ENCODE results near the gene CLMP. TPM values are rescaled to one million over a fixed set of nuclear protein-coding genes. Genes with fewer than 3 reads are reported as not detected.
"Not testable (repeated sequence)": the region's sequence is repeated elsewhere in the genome, so short reads cannot be mapped to it uniquely, and the experiment has no call there.

Gene CLMP
- total RNA-seq, 1 donor from 2014 or later = 6.0 TPM

GRCh38 chr11:123072762-123073161 is 122.3 kb downstream of the CLMP start:
- intact Hi-C loops (cut with DNase I) = no loop called here
- ATAC-seq (ENCODE audit: poor library complexity) = no peak
- no peak for DNase-seq

GRCh38 chr11:123072332-123072761 is 122.7 kb downstream of the CLMP start:
- DNase-seq (no peak), ATAC-seq (ENCODE audit: poor library complexity) (no peak)
- intact Hi-C loops (cut with DNase I) = no loop called here

- DNase-seq (no peak), ATAC-seq (ENCODE audit: poor library complexity) (peak; percentile 15)
- intact Hi-C loops (cut with DNase I) = no loop called here
Observed at GRCh38 chr11:123069908-123070821, 124.9 kb downstream of the CLMP start.

- ATAC-seq (ENCODE audit: poor library complexity) = no peak
- intact Hi-C loops (cut with DNase I) = no loop called here
- DNase-seq = no peak
Observed at GRCh38 chr11:123065621-123066020, 129.4 kb downstream of the CLMP start.

GRCh38 chr11:123063826-123064657 is 131.0 kb downstream of the CLMP start:
- intact Hi-C loops (cut with DNase I) = no loop called here
- DNase-seq (no peak), ATAC-seq (ENCODE audit: poor library complexity) (no peak)

GRCh38 chr11:123062892-123063825 is 131.9 kb downstream of the CLMP start:
- no peak for DNase-seq
- peak; percentile 36 for ATAC-seq (ENCODE audit: poor library complexity)

GRCh38 chr11:123062158-123062891 is 132.7 kb downstream of the CLMP start:
- intact Hi-C loops (cut with DNase I) = no loop called here
- ATAC-seq (ENCODE audit: poor library complexity) (peak; percentile 92), DNase-seq (peak; percentile 99)

More at GRCh38 chr11:123062892-123063825, 131.9 kb downstream of the CLMP start:
- intact Hi-C loops (cut with DNase I) = no loop called here

- peak; percentile 21 for ATAC-seq (ENCODE audit: poor library complexity)
- intact Hi-C loops (cut with DNase I) = no loop called here
- peak; percentile 82 for DNase-seq
Observed at GRCh38 chr11:123061403-123062157, 133.5 kb downstream of the CLMP start, which contains the start of gene HSPA8. TSS of gene HSPA8 (minus strand) at chr11:123062136. CDS start at chr11:123061324, 812 bp downstream.

GRCh38 chr11:123060277-123061000 is 134.6 kb downstream of the CLMP start:
- intact Hi-C loops (cut with DNase I) = no loop called here
- no peak for ATAC-seq (ENCODE audit: poor library complexity)

GRCh38 chr11:123059041-123059920 is 135.8 kb downstream of the CLMP start:
- ATAC-seq (ENCODE audit: poor library complexity); DNase-seq; intact Hi-C loops (cut with DNase I): not testable (repeated sequence)

More at GRCh38 chr11:123060277-123061000, 134.6 kb downstream of the CLMP start:
- DNase-seq = no peak

GRCh38 chr11:123057661-123058305 is 137.3 kb downstream of the CLMP start:
- intact Hi-C loops (cut with DNase I) = no loop called here
- DNase-seq = no peak
- no peak for ATAC-seq (ENCODE audit: poor library complexity)

GRCh38 chr11:123056835-123057491 is 138.1 kb downstream of the CLMP start:
- DNase-seq (no peak), ATAC-seq (ENCODE audit: poor library complexity) (no peak)
- intact Hi-C loops (cut with DNase I) = no loop called here

GRCh38 chr11:123055191-123055901 is 139.7 kb downstream of the CLMP start:
- DNase-seq = no peak
- intact Hi-C loops (cut with DNase I) = no loop called here
- no peak for ATAC-seq (ENCODE audit: poor library complexity)

Data from Right ventricle myocardium superior (tissue), 1 donor.